A549 treated with DMSO at 1 μM for 4 hours (cell line): ENCODE data around the gene ADRA2A. TPM values are rescaled to one million over a fixed set of nuclear protein-coding genes. Genes with fewer than 3 reads are reported as not detected.

ENCODE experiments used
- total RNA-seq: library from RNA; stranded (reverse); fragments of 200-300 nt; extraction: Qiagen RNA extraction; gene quantifications from 5 replicates; pipeline ENCODE4 v1.2.3, GENCODE V29; 2022; ENCODE audit warnings: low read depth

ADRA2A gene
- total RNA-seq, result 0.02 to 0.04 TPM in 2 of 5 replicates, not detected in the others

GRCh38 chr10:111076682-111077478 lies at the start of gene ADRA2A:
Gene ADRA2A (plus strand): TSS chr10:111077029. CDS start chr10:111077997, 968 bp downstream.

Other genes with a start within 250 kb of the ADRA2A start
- 30.2 to 40.5 TPM (median 34.0 TPM) in 5 replicates for gene PDCD4, start 205.1 kb upstream of the ADRA2A start, total RNA-seq
- gene BBIP1, start 157.8 kb upstream of the ADRA2A start, total RNA-seq, result 35.2 to 50.2 TPM (median 37.1 TPM) in 5 replicates
- 15.8 to 24.9 TPM (median 21.0 TPM) in 5 replicates for gene SHOC2, start 157.4 kb upstream of the ADRA2A start, total RNA-seq